Heart right ventricle (tissue), 16 donors: Measurements from ENCODE around the gene COMMD6. TPM values are rescaled to one million over a fixed set of nuclear protein-coding genes. Genes with fewer than 3 reads are reported as not detected.

ENCODE experiments used
- ATAC-seq, 8 donors: fragments of 200-7000 bp; cut with Tn5 transposase; one replicate each; pipeline ENCODE4 v1.9.1; 2020; ENCODE audit warnings: mild to moderate bottlenecking in 8 of 8, moderate library complexity in 8 of 8, moderate number of reproducible peaks in 1 of 8
- DNase-seq, 2 donors: peaks; one replicate each; pipeline ENCODE4 v3.0.0-alpha.2; 2020
- H3K27ac ChIP-seq, 10 donors: fragments of 200-600 bp; sonication (generic) in 2 of 10; one replicate each; pipeline versions ENCODE4 v1.5.0 to v1.8.0; 2020 to 2022; ENCODE audit warnings: mild to moderate bottlenecking in 3 of 10
- H3K27me3 ChIP-seq, 7 donors: fragments of 200-600 bp; one replicate each; pipeline ENCODE4 v1.8.0; 2021 to 2022; ENCODE audit warnings: mild to moderate bottlenecking in 2 of 7
- H3K36me3 ChIP-seq, 9 donors: fragments of 200-600 bp; sonication (generic) in 1 of 9; one replicate each; pipeline versions ENCODE4 v1.5.0 to v1.8.0; 2020 to 2022; ENCODE audit warnings: mild to moderate bottlenecking in 2 of 9
- H3K4me1 ChIP-seq, 9 donors: fragments of 200-600 bp; sonication (generic) in 1 of 9; one replicate each; pipeline versions ENCODE4 v1.5.0 to v1.8.0; 2020 to 2022; ENCODE audit warnings: mild to moderate bottlenecking in 4 of 9
- H3K4me3 ChIP-seq, 10 donors: fragments of 200-600 bp; sonication (generic) in 2 of 10; one replicate each; pipeline versions ENCODE4 v1.5.0 to v1.8.0; 2020 to 2022; ENCODE audit warnings: mild to moderate bottlenecking in 7 of 10, moderate library complexity in 2 of 10
- H3K9me3 ChIP-seq, 11 donors: fragments of 200-600 bp in 10 of 11; sonication (generic) in 2 of 11; one replicate each; pipeline versions ENCODE4 v1.5.0 to v1.8.0; 2013 to 2022; ENCODE audit warnings: mild to moderate bottlenecking in 2 of 11, control low read depth in 1 of 11, moderate library complexity in 1 of 11
- WGBS, 2 donors: extraction: QIAGEN DNeasy Blood & Tissue Kit; methylation state at CpG; one replicate each; pipeline ENCODE4 v1.1.7; 2013; ENCODE audit warnings: inconsistent platforms in 1 of 2; 5-methylcytosine and 5-hydroxymethylcytosine counted together
- intact Hi-C, 10 donors: fragments of 100-400 bp; cut with DNase I; formaldehyde crosslinking; loops; one replicate each; pipeline versions ENCODE4 v1.11.1 to v1.14.2; 2022
- polyA plus RNA-seq, 2 donors: library from polyadenylated mRNA; stranded (reverse); fragments of 200-250 nt; gene quantifications; one replicate each; pipeline ENCODE4 v1.2.3, GENCODE V29; 2013
- total RNA-seq, 10 donors: library from RNA; stranded (reverse); fragmentation: NEBNext Ultra II Directional in 3 of 10; extraction: Animal tissue kit (Norgen Biotek cat#: 25700) in 3 of 10; gene quantifications; one replicate each; pipeline versions ENCODE4 v1.2.1 to v1.2.4, GENCODE V29; 2021 to 2023
- TF ChIP-seq, protein P1 (sequence below), 9 donors: fragments of 200-600 bp; sonication (generic) in 2 of 9; IDR thresholded peaks; one replicate each; pipeline versions ENCODE4 v1.5.0 to v1.8.0; 2021 to 2022; ENCODE audit warnings: antibody characterized with exemption in 9 of 9, mild to moderate bottlenecking in 5 of 9, moderate library complexity in 1 of 9
- donor health status: Arrhythmogenic right ventricular cardiomyopathy.
- donor health status: ischemic (EF 13 %, LVEDD 7.1; RV severe dilation, severe dysfunction).
- donor health status: healthy with polysubstance abuse.
- donor health status: DM: no; HTN: yes; CAD: no.
- donor health status: DM: no; HTN: no; CAD: no.
- donor health status: ischemic (EF 25% LVEDD 6.9; RV normal size, moderate dysfunction).
- donor health status: ischemic (EF 25% LVEDD 5.7; RV mildly dilated, moderate dysfunction).
- donor health status: healthy.
- donor health status: DM: yes; HTN: yes; CAD: no.
- donor health status: Ischemic cardiomyopathy.
- donor health status: ischemic (EF 35%, LVEDD 5.7; RV mildly dilated, moderate dysfunction).
- donor health status: nonischemic (EF 11% LVEDD 7.7; RV severe dilation, severe dysfunction).
- donor health status: DM: yes; HTN: yes; CAD: no.
- donor health status: PGD.
- donor health status: ischemic (EF 29% LVEDD 5.4; RV normal size, mild dysfunction).
- donor health status: nonischemic (EF 23%, LVEDD 6.1; RV moderate dilation, normal function).

Gene COMMD6
- total and polyA plus RNA-seq, 12 donors, result 66.4 to 138 (median 122) TPM

DNA sequence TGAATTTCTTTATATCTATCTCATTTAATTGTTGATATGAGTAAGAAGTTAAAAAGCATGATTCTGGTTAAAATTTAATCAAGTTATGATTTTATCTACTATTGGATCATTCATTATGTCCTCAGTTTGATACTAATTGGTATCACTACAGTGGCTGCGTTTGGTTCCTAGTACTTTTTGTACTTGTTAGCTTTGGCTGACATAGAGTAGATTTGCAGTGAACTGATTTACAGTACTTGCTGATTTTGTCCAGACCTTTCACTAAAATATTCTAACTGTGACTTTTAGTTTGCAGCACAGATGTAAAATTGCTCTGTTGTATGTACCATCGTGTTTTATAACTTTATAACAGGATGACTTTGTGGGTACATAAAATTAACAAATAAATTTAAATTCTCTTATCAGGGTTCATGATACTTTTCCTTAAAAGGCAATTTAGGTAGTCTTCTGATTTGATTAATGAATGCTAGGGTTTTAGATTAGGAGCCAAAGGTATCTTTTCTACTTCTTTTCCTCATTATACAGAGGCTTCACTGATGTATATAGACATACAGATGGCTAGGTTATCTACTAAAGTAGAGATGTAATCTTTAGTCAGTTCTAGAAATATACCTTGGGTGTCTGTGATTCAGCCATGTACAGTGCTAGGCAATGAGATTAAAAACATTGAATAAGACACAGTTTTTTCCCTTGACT, 20.7 kb upstream of the COMMD6 start:
- no peak for ATAC-seq
- no peaks in the 10 kb centered on the region for H3K27me3 ChIP-seq
- TF ChIP-seq, protein P1, sequence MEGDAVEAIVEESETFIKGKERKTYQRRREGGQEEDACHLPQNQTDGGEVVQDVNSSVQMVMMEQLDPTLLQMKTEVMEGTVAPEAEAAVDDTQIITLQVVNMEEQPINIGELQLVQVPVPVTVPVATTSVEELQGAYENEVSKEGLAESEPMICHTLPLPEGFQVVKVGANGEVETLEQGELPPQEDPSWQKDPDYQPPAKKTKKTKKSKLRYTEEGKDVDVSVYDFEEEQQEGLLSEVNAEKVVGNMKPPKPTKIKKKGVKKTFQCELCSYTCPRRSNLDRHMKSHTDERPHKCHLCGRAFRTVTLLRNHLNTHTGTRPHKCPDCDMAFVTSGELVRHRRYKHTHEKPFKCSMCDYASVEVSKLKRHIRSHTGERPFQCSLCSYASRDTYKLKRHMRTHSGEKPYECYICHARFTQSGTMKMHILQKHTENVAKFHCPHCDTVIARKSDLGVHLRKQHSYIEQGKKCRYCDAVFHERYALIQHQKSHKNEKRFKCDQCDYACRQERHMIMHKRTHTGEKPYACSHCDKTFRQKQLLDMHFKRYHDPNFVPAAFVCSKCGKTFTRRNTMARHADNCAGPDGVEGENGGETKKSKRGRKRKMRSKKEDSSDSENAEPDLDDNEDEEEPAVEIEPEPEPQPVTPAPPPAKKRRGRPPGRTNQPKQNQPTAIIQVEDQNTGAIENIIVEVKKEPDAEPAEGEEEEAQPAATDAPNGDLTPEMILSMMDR (IDR thresholded peaks at IDR 0.05), result no peak
- intact Hi-C loops, result loop anchor here in 1 of 10 donors (10.0 kb wide), 1 partner anchor 183 kb away; no protein-coding TSS in a partner anchor
- peaks cover 0 to 16% (median 0%) of the 10 kb centered on the region in 9 donors for H3K4me1 ChIP-seq
- H3K27ac ChIP-seq, result no peak overlapping the region
- H3K9me3 ChIP-seq, result no peaks in the 10 kb centered on the region
- WGBS, 2 donors, result 69 to 71% methylated on average over 2 of the region's 2 CpGs
- H3K4me3 ChIP-seq, result no peak overlapping the region
- no peak for DNase-seq
- H3K36me3 ChIP-seq, result peaks cover 0 to 53% (median 4%) of the 10 kb centered on the region in 9 donors

DNA sequence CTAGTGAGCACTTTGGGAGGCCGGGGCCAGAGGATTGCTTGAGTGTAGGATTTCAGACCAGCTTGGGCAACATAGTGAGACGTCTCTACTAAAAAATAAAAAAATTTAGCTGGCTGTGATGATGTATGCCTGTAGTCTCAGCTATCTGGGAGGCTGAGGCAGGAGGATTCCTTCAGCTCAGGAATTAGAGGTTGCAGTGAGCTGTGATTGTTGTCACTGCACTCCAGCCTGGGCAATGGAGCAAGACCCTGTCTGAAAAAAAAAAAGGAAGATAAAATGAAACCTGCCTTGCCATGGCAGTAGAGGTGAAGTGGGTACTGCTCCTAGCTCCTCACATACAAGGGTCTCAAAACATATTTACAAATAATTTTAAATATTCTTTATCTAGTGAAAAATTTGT, 19.3 kb upstream of the COMMD6 start:
- H3K27me3 ChIP-seq, result no peaks in the 10 kb centered on the region
- no peak overlapping the region for H3K27ac ChIP-seq

DNA sequence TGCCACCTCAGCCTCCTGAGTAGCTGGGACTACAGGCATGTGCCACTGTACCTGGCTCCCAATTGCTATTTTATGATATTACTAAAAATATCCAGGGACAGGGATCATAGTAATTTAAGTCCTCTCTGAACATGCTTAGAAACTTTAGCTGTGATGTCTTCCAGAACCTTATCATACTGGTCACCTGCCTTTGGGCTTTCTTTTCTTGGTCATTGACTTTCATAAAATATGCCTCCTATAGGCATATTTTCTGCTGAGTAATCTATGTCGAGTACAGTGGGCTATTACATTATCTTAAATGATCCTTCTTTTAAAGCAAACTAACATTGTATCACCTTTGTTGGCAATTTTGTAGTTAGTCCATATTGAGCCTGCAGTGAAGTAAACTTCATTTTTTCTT, 18.2 kb upstream of the COMMD6 start:
- ATAC-seq, result no peak

More for the DNA sequence above, 19.3 kb upstream of the COMMD6 start:
- TF ChIP-seq, protein P1 (IDR thresholded peaks at IDR 0.05), result no peak
- intact Hi-C loops, result loop anchor here in 1 of 10 donors (10.0 kb wide), 1 partner anchor 182 kb away; no protein-coding TSS in a partner anchor
- ATAC-seq, result no peak
- Histone ChIP-seq H3K4me1 (peaks cover 0 to 16% (median 0%) of the 10 kb centered on the region in 9 donors), H3K36me3 (peaks cover 0 to 42% (median 4%) of the 10 kb centered on the region in 9 donors), H3K4me3 (no peak overlapping the region), H3K9me3 (no peaks in the 10 kb centered on the region)
- DNase-seq, result no peak
- 91 to 96% methylated on average over 2 of the region's 2 CpGs for WGBS, 2 donors

DNA sequence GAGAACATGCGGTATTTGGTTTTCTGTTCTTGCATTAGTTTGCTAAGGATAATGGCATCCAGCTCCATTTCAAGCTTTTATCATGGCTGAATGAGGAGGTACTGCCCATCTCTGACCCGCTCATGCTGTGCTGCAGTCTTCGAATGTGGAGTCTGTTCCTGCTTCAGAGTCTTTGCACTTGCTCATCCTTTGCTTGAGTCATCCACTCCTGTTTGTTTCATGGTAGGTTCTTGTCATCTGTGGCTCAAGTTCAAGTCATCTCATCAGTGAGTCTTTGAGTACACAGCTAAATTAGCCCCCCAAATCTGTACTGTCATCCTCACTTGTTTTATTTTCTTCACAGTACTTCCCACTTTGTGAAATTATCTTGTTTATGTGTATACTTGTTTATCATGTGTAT, 17.3 kb upstream of the COMMD6 start:
- TF ChIP-seq, protein P1 (IDR thresholded peaks at IDR 0.05), result no peak
- Histone ChIP-seq H3K27me3 (no peaks in the 10 kb centered on the region), H3K27ac (no peak overlapping the region), H3K4me3 (no peak overlapping the region), H3K4me1 (peaks cover 0 to 31% (median 8%) of the 10 kb centered on the region in 9 donors), H3K9me3 (no peaks in the 10 kb centered on the region), H3K36me3 (peaks cover 0 to 28% (median 4%) of the 10 kb centered on the region in 9 donors)
- 98 to 99% methylated on average over 3 of the region's 3 CpGs for WGBS, 2 donors
- ATAC-seq (no peak), DNase-seq (no peak)
- intact Hi-C loops, result loop anchor here in 2 of 10 donors (5.0 to 10.0 kb wide), 2 partner anchors 180 to 183 kb away; no protein-coding TSS in a partner anchor

More for the DNA sequence above, 18.2 kb upstream of the COMMD6 start:
- Histone ChIP-seq H3K4me3 (no peak overlapping the region), H3K36me3 (peaks cover 0 to 31% (median 4%) of the 10 kb centered on the region in 9 donors), H3K27ac (no peak overlapping the region), H3K27me3 (no peaks in the 10 kb centered on the region), H3K4me1 (peaks cover 0 to 23% (median 0%) of the 10 kb centered on the region in 9 donors), H3K9me3 (no peaks in the 10 kb centered on the region)
- 68 to 80% methylated on average over 1 of the region's 1 CpG for WGBS, 2 donors
- TF ChIP-seq, protein P1 (IDR thresholded peaks at IDR 0.05), result no peak
- no peak for DNase-seq
- intact Hi-C loops, result loop anchor here in 1 of 10 donors (10.0 kb wide), 1 partner anchor 181 kb away; no protein-coding TSS in a partner anchor
